RWPE1 (cell line): ENCODE measurements around the gene NOL9.
"Not testable (repeated sequence)": the region's sequence is repeated elsewhere in the genome, so short reads cannot be mapped to it uniquely, and the experiment has no call there.

Source experiments
- CTCF ChIA-PET: fragments of 350-600 bp; sonication (Branson Sonifier 250); formaldehyde crosslinking; extraction: SDS; loops from one replicate; lab custom pipeline; 2021; lab: Yijun Ruan, JAX
- POLR2A ChIA-PET: fragments of 400-600 bp; formaldehyde crosslinking; extraction: SDS; loops from one replicate; lab custom pipeline; 2020; ENCODE audit warnings: antibody characterized with exemption; ENCODE audit not compliant: low non-redundant PET; lab: Yijun Ruan, JAX
- DNase-seq: peaks from one replicate; pipeline ENCODE4 v3.0.0; 2012; ENCODE audit warnings: low spot score
- H3K27ac ChIP-seq: fragments of 450-650 bp; 2 replicates; pipeline ENCODE4 v1.5.1; 2017
- TF ChIP-seq, protein P1 (sequence below): fragments of 450-650 bp; conservative IDR thresholded peaks from 2 replicates; pipeline ENCODE4 v1.5.1; 2017; ENCODE audit warnings: low read depth, mild to moderate bottlenecking

Gene NOL9

GRCh38 chr1:6600410-6601048 is 46.2 kb upstream of the NOL9 start:
- no peak for DNase-seq
- TF ChIP-seq, protein P1, sequence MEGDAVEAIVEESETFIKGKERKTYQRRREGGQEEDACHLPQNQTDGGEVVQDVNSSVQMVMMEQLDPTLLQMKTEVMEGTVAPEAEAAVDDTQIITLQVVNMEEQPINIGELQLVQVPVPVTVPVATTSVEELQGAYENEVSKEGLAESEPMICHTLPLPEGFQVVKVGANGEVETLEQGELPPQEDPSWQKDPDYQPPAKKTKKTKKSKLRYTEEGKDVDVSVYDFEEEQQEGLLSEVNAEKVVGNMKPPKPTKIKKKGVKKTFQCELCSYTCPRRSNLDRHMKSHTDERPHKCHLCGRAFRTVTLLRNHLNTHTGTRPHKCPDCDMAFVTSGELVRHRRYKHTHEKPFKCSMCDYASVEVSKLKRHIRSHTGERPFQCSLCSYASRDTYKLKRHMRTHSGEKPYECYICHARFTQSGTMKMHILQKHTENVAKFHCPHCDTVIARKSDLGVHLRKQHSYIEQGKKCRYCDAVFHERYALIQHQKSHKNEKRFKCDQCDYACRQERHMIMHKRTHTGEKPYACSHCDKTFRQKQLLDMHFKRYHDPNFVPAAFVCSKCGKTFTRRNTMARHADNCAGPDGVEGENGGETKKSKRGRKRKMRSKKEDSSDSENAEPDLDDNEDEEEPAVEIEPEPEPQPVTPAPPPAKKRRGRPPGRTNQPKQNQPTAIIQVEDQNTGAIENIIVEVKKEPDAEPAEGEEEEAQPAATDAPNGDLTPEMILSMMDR = no peak
- ChIA-PET CTCF (interaction anchor here (0.6 to 2.0 kb wide), 3 partner anchors 11 to 46 kb away, joined by 3 to 7 read pairs (median 4); partner anchors contain the start of gene NOL9), POLR2A (interaction anchor here (0.5 to 2.1 kb wide), 2 partner anchors 7 to 21 kb away, joined by 6 to 8 read pairs; no protein-coding TSS in a partner anchor)
- H3K27ac ChIP-seq = peak overlapping the region; percentile 98

GRCh38 chr1:6599991-6600390 is 45.7 kb upstream of the NOL9 start:
- DNase-seq = not testable (repeated sequence)
- ChIA-PET POLR2A (interaction anchor here (0.5 to 2.1 kb wide), 3 partner anchors 8 to 20 kb away, joined by 3 to 8 read pairs (median 6); no protein-coding TSS in a partner anchor), CTCF (interaction anchor here (0.6 to 2.0 kb wide), 5 partner anchors 9 to 46 kb away, joined by 3 to 7 read pairs (median 4); partner anchors contain the start of gene NOL9)
- peak overlapping the region; percentile 98 for H3K27ac ChIP-seq

- H3K27ac ChIP-seq = peak overlapping the region; percentile 98
- DNase-seq = peak; percentile 80
- TF ChIP-seq, protein P1 = no peak
- ChIA-PET CTCF (interaction anchor here (0.6 to 2.0 kb wide), 5 partner anchors 10 to 45 kb away, joined by 3 to 7 read pairs (median 4); partner anchors contain the start of gene NOL9), POLR2A (interaction anchor here (0.5 to 2.1 kb wide), 4 partner anchors 8 to 20 kb away, joined by 3 to 8 read pairs (median 4); no protein-coding TSS in a partner anchor)
Observed at GRCh38 chr1:6599141-6599975, 45.0 kb upstream of the NOL9 start.

GRCh38 chr1:6597777-6598131 is 43.4 kb upstream of the NOL9 start:
- ChIA-PET CTCF (interaction anchor here (0.6 to 1.1 kb wide), 2 partner anchors 40 to 44 kb away, joined by 4 read pairs; no protein-coding TSS in a partner anchor), POLR2A (no interaction called here)
- peak overlapping the region; percentile 98 for H3K27ac ChIP-seq
- TF ChIP-seq, protein P1 = no peak
- DNase-seq = no peak

GRCh38 chr1:6596886-6597776 is 42.8 kb upstream of the NOL9 start:
- CTCF ChIA-PET = interaction anchor here (0.8 to 1.1 kb wide), 2 partner anchors 43 to 44 kb away, joined by 3 to 4 read pairs; partner anchors contain the start of gene NOL9
- no peak for DNase-seq
- POLR2A ChIA-PET = no interaction called here
- TF ChIP-seq, protein P1 = no peak
- peak overlapping the region; percentile 98 for H3K27ac ChIP-seq

GRCh38 chr1:6596351-6596750 is 42.0 kb upstream of the NOL9 start:
- H3K27ac ChIP-seq = peak overlapping the region; percentile 98
- no peak for DNase-seq
- POLR2A ChIA-PET = no interaction called here
- CTCF ChIA-PET = interaction anchor here (1.1 kb wide), 1 partner anchor 43 kb away, joined by 4 read pairs; no protein-coding TSS in a partner anchor
- TF ChIP-seq, protein P1 = no peak
